Upper lobe of left lung (tissue), 6 donors: ENCODE data around the gene LRRC7. TPM values are rescaled to one million over a fixed set of nuclear protein-coding genes. Genes with fewer than 3 reads are reported as not detected.

ENCODE experiments used
- ATAC-seq, 2 donors: fragments of 200-7000 bp; cut with Tn5 transposase; one replicate each; pipeline ENCODE4 v1.9.1; 2022; ENCODE audit warnings: mild to moderate bottlenecking in 2 of 2, moderate library complexity in 2 of 2; ENCODE audit not compliant: low FRiP score in 2 of 2
- DNase-seq, 2 donors: peaks; one replicate each; pipeline ENCODE4 v3.0.0-alpha.2; 2019 to 2020
- H3K27ac ChIP-seq, 4 donors: fragments of 200-600 bp; sonication (generic); one replicate each; pipeline ENCODE4 v1.5.1; 2016 to 2019
- H3K27me3 ChIP-seq, 4 donors: fragments of 200-600 bp; sonication (generic); one replicate each; pipeline ENCODE4 v1.5.1; 2017 to 2019
- H3K36me3 ChIP-seq, 4 donors: fragments of 200-600 bp; sonication (generic); one replicate each; pipeline ENCODE4 v1.5.1; 2016 to 2019
- H3K4me1 ChIP-seq, 4 donors: fragments of 200-600 bp; sonication (generic); one replicate each; pipeline ENCODE4 v1.5.1; 2018 to 2019
- H3K4me3 ChIP-seq, 4 donors: fragments of 200-600 bp; sonication (generic); one replicate each; pipeline ENCODE4 v1.5.1; 2017 to 2019; ENCODE audit warnings: mild to moderate bottlenecking in 2 of 4, moderate library complexity in 1 of 4
- H3K9me3 ChIP-seq, 4 donors: fragments of 200-600 bp; sonication (generic); one replicate each; pipeline ENCODE4 v1.5.1; 2018 to 2019
- EP300 ChIP-seq, 4 donors: sonication (generic); formaldehyde crosslinking; IDR thresholded peaks; one replicate each; pipeline ENCODE4 v1.5.1; 2017; ENCODE audit warnings: antibody characterized with exemption in 4 of 4, control low read depth in 2 of 4
- POLR2A ChIP-seq, 4 donors: fragments of 450-650 bp; IDR thresholded peaks; one replicate each; pipeline ENCODE4 v1.5.1; 2016 to 2017; ENCODE audit warnings: antibody characterized with exemption in 4 of 4, mild to moderate bottlenecking in 2 of 4
- POLR2AphosphoS5 ChIP-seq, 2 donors: sonication (generic); formaldehyde crosslinking; IDR thresholded peaks; one replicate each; pipeline ENCODE4 v1.5.1; 2017; ENCODE audit warnings: antibody characterized with exemption in 2 of 2
- WGBS, 2 donors: methylation state at CpG; one replicate each; pipeline ENCODE4 v1.1.5; 2017 to 2018; 5-methylcytosine and 5-hydroxymethylcytosine counted together
- total RNA-seq, 6 donors: library from RNA; depleted of rRNA in 4 of 6; stranded (reverse); fragments of >200 nt in 4 of 6; gene quantifications; one replicate each; pipeline versions ENCODE4 v1.1.0 to v1.2.1, GENCODE V29; 2016 to 2021
- TF ChIP-seq, protein P1 (sequence below), 6 experiments: fragments of 450-650 bp in 4 of 6; fragments of 200-600 bp in 2 of 6; sonication (generic) in 2 of 6; IDR thresholded peaks; one replicate each; pipeline ENCODE4 v1.5.1; 2016 to 2019; ENCODE audit warnings: antibody characterized with exemption in 6 of 6
- donor health status: DM: no; HTN: no; CAD: no; lungs with moderate emphysema.
- donor health status: DM: no; HTN: yes; CAD: no; lungs with severe emphysema.

The LRRC7 gene
- total RNA-seq, 6 donors from 2014 or later: not detected

DNA sequence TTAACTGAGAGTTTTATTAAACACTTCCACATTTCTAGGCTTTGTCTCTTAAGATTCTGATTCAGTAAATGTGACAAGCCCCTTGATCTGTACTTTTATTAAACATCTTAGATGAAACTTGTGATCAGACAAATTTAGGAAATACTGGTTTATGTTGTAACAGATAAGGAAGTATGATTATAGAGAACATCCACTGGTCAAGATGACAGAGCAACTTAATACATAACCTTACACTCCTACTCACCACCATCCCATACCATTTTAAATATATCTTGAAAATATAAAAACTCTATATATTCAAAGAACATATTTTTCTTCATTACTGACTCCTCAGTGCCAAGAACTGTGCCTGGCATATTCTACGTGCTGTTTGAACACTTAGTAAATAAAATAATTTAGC lies 420.2 kb downstream of the LRRC7 start:
- H3K27me3 ChIP-seq: no peaks in the 10 kb centered on the region
- ATAC-seq: no peak
- H3K4me1 ChIP-seq: no peaks in the 10 kb centered on the region
- no peak overlapping the region for H3K27ac ChIP-seq
- no peak overlapping the region for H3K4me3 ChIP-seq
- H3K36me3 ChIP-seq: no peaks in the 10 kb centered on the region
- WGBS, 2 donors: 59 to 76% methylated on average over 1 of the region's 1 CpG
- no peaks in the 10 kb centered on the region for H3K9me3 ChIP-seq
- DNase-seq: no peak
- TF ChIP-seq EP300 (IDR thresholded peaks at IDR 0.05) (no peak), POLR2A (IDR thresholded peaks at IDR 0.05) (no peak), POLR2AphosphoS5 (IDR thresholded peaks at IDR 0.05) (no peak)
- TF ChIP-seq, protein P1, sequence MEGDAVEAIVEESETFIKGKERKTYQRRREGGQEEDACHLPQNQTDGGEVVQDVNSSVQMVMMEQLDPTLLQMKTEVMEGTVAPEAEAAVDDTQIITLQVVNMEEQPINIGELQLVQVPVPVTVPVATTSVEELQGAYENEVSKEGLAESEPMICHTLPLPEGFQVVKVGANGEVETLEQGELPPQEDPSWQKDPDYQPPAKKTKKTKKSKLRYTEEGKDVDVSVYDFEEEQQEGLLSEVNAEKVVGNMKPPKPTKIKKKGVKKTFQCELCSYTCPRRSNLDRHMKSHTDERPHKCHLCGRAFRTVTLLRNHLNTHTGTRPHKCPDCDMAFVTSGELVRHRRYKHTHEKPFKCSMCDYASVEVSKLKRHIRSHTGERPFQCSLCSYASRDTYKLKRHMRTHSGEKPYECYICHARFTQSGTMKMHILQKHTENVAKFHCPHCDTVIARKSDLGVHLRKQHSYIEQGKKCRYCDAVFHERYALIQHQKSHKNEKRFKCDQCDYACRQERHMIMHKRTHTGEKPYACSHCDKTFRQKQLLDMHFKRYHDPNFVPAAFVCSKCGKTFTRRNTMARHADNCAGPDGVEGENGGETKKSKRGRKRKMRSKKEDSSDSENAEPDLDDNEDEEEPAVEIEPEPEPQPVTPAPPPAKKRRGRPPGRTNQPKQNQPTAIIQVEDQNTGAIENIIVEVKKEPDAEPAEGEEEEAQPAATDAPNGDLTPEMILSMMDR (IDR thresholded peaks at IDR 0.05): no peak

DNA sequence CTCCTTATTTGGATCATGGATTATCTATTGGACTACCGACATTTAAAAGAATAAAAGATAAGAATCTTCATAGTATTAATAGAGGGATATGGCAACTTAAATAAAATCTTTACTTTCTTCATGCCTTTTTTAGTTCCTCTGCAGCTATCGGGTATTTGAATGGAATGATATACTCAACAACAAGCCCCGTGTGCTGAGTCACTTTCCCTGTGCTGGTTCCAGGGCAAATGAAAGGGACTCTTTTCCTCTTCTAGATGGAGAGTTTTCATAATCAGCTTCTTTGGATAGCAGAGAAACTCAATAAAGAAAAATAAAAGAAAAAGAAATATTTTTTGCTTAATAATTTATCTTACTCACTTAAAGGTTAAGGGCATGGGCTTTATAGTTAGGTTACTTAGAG lies 423.9 kb downstream of the LRRC7 start:
- TF ChIP-seq, protein P1 (IDR thresholded peaks at IDR 0.05): no peak
- TF ChIP-seq EP300 (IDR thresholded peaks at IDR 0.05) (no peak), POLR2A (IDR thresholded peaks at IDR 0.05) (no peak), POLR2AphosphoS5 (IDR thresholded peaks at IDR 0.05) (no peak)
- no peaks in the 10 kb centered on the region for H3K4me1 ChIP-seq

DNA sequence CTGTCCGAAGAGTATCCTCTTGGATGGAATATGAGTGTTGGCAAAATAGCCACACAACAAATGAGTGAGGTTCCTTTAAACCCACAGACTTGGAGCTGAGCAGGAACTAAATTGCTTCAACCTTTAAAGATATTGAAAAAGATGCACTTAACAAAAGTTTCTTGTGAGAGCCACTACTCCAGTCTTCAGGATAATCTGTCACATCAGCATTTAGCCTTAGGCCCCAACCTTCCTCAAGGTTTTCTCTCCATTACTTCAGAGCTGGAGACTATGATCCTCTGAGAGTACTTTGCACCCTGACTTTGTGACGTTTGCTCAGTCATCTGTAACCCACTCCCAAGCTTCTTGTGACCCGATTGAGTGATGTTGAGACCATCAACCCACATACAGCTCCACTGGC lies 424.9 kb downstream of the LRRC7 start:
- 79 to 82% methylated on average over 3 of the region's 3 CpGs for WGBS, 2 donors
- TF ChIP-seq POLR2A (IDR thresholded peaks at IDR 0.05) (no peak), POLR2AphosphoS5 (IDR thresholded peaks at IDR 0.05) (no peak), EP300 (IDR thresholded peaks at IDR 0.05) (no peak)
- TF ChIP-seq, protein P1 (IDR thresholded peaks at IDR 0.05): no peak
- Histone ChIP-seq H3K4me1 (no peaks in the 10 kb centered on the region), H3K4me3 (no peak overlapping the region), H3K27me3 (no peaks in the 10 kb centered on the region), H3K36me3 (no peaks in the 10 kb centered on the region), H3K27ac (no peak overlapping the region), H3K9me3 (no peaks in the 10 kb centered on the region)
- DNase-seq (no peak), ATAC-seq (no peak)

More for the DNA sequence above, 423.9 kb downstream of the LRRC7 start:
- DNase-seq (no peak), ATAC-seq (no peak)
- H3K27ac ChIP-seq: no peak overlapping the region
- 65 to 68% methylated on average over 3 of the region's 3 CpGs for WGBS, 2 donors
- H3K27me3 ChIP-seq: no peaks in the 10 kb centered on the region
- no peak overlapping the region for H3K4me3 ChIP-seq
- no peaks in the 10 kb centered on the region for H3K9me3 ChIP-seq
- no peaks in the 10 kb centered on the region for H3K36me3 ChIP-seq

DNA sequence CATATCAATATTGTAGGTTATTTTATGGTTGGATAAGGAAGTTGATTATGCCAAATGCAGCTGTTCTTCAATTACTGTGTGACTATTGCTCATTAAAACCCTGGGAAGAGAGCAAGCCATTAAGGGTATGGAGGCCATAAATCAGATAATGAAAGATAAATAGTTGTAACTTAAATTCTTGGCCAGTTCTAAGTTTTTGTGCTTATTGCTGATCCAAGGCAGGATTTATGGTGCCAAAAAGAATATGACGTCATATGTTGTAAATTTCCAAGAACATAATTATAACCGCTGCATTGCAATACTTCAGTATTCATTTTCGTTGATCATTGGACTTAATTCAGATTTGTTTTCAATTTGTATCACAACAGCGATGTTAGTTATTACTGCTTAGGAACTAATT lies 426.1 kb downstream of the LRRC7 start:
- H3K9me3 ChIP-seq: no peaks in the 10 kb centered on the region
- H3K27ac ChIP-seq: no peak overlapping the region
- H3K4me3 ChIP-seq: no peak overlapping the region
- no peaks in the 10 kb centered on the region for H3K4me1 ChIP-seq
- ATAC-seq: no peak
- no peaks in the 10 kb centered on the region for H3K27me3 ChIP-seq
- no peak for TF ChIP-seq POLR2AphosphoS5 (IDR thresholded peaks at IDR 0.05)
- TF ChIP-seq POLR2A (IDR thresholded peaks at IDR 0.05): no peak
- TF ChIP-seq, protein P1 (IDR thresholded peaks at IDR 0.05): no peak
- TF ChIP-seq EP300 (IDR thresholded peaks at IDR 0.05): no peak
- DNase-seq: no peak
- no peaks in the 10 kb centered on the region for H3K36me3 ChIP-seq
- 80 to 85% methylated on average over 4 of the region's 4 CpGs for WGBS, 2 donors

DNA sequence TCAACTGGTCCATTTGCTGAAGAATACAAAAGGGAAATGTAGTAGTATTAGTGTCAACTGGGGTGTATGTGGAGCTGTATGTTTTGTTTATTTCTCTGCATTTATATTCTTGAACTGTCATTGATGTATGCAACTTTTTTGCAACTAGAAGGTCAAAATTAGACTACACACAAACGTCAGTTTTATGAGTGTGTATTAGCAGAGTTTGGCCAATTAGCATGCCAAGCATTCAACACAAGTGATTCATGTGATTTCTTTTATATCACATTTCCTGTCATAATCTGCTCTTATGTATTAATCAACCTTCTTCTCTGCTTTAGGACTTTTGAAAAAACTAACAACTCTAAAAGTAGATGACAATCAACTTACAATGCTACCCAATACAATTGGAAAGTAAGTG lies 426.5 kb downstream of the LRRC7 start:
- Histone ChIP-seq H3K9me3 (no peaks in the 10 kb centered on the region), H3K36me3 (no peaks in the 10 kb centered on the region), H3K4me1 (no peaks in the 10 kb centered on the region), H3K27me3 (no peaks in the 10 kb centered on the region), H3K27ac (no peak overlapping the region), H3K4me3 (no peak overlapping the region)
- ATAC-seq: no peak
- TF ChIP-seq POLR2AphosphoS5 (IDR thresholded peaks at IDR 0.05): no peak
- no peak for TF ChIP-seq EP300 (IDR thresholded peaks at IDR 0.05)
- no peak for TF ChIP-seq POLR2A (IDR thresholded peaks at IDR 0.05)
- TF ChIP-seq, protein P1 (IDR thresholded peaks at IDR 0.05): no peak
- 31 to 36% methylated on average over 1 of the region's 1 CpG for whole genome bisulfite sequencing, 2 donors
- no peak for DNase-seq
